RPMI8226 (cell line): ENCODE measurements around the gene CARMIL1.

Source experiments
- DNase-seq: peaks from one replicate; pipeline ENCODE4 v3.0.0-alpha.2; 2015

The CARMIL1 gene

DNA sequence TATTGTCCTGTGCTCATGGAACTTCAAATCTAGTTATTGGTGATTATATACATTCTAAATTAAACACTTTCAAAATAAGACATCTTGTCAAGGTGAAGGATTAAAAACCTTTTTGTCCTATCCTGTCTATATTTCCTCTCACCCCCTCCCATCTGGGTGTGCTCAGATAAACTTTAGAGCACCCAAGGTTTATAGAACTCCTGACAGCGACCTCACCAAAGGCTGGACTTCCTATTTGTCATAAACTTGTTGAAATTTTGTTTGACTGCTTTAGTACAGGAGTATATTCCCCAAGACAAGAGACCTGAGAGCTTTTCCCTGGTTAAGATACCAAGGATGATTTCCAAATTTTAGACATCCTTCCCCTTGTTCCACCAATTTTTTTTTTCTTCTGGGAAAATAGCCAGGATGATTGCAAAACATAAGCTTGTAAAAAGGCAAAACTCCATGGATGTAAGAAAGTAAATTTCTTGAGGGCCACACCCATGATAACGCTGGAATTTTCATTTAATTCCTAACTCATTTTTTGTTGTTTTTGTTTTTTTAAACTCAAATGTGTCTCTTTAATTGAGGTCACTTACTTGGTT is 33.0 kb downstream of the CARMIL1 start:
- no peak for DNase-seq

DNA sequence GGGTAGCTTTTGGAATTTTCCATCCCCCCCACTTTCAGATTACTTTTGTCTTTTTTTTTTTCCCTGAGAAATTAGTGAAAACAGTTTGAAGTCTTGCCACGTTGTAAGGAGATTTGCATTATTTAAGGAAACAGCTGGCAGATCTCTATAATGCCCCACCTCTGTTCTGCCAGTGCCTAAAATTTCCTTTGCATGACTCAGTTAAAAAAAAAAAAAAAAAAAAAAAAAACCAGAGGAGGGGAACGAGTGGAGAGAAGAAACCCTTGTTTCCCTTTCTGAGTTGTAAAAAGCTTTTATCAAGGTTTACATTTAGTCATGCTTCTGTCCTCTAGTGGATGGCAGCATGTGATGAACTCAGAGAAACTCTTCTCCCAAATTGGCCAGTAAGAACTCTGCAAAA is 33.5 kb downstream of the CARMIL1 start:
- DNase-seq = peak; percentile 15

DNA sequence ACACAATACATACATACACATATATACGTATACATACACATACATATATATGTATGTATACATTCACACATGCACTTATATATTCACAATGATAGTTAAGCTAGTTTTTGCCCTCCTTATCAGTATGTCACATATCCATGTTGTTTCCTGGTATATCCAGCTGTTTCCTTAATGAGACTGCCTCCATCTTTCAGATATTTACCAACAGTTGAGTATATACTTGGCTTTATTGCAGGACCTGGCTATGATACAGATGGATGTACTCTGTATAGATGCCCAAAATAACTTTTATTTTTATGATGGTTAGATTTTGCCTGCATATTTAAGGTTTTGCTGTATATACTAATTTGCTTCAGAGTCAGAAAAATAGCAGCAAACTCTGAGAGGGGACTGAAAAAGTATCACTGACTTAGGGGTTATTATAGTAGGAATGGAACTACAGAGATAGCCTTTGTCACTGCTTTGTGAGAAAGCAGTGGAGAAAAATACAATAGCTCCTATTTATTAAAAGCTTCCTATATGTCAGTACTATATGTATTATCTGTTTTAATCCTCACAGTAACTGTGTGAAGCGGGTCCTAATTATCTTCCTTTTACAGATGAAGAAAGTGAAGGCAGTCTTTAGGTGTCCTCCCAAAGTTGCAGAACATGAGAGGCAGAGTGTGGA is 35.5 kb downstream of the CARMIL1 start:
- DNase-seq = no peak

DNA sequence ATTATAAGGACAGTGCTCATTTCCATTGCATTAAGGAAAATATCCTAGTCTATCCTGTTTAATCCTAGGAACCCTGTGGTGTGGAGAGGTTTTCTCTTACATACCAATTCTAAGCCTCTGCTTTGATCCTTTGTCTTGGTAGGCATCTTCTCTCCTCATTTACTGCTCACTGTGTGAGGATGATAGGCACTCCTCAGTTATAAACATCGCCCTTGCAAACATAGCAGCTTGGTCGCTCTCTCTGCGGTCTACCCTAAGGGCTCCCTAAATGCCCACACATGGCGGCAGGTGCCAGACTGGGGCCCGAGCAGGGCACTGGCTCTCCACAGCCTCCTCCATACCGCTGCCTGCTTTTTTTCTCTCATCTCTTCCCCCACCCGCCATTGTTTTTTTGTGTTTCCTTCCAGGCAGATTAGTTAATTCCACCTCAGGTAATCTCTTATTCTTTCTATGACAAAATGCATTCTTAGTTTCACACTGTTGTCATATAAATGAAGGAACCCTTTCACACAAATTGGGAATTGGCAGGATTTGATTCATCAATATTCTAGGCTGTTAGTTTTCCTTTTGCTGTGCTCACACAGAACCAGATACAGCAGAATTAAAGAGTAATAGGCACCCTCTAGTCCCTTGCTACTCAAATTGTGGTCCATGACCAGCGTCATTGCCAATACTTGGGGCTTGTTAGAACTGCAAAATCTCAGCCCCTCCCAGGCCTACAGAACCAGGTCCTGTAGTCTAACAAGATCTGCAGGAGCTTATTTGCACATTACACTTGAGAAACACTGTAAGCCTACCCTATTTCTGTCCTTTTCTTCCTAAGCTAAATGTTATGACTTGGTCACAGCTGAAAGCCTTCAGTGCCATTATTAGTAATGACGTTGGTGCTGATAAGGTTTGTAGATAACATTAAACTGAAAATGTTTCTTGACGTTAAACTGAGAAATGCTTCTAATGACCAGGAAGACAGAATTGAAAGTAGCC is 36.3 kb downstream of the CARMIL1 start:
- no peak for DNase-seq

DNA sequence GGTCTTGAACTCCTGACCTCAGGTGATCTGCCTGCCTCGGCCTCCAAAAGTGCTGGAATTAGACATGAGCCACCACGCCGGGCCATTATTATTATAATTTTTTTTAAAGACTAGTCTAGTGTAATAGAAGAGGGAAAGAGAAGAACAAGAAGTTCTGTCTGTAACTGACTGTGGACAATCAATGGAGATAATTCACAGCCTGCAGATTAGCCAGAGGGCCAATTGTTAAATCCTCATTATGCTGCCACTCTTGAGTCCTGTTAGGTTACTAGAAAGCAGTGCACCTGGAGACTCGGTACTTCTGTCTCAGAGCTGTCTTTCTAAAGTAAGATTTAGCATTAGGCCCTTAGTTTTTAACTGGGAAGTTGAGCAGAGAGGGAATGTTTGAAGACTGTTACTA is 37.5 kb downstream of the CARMIL1 start:
- DNase-seq = no peak

DNA sequence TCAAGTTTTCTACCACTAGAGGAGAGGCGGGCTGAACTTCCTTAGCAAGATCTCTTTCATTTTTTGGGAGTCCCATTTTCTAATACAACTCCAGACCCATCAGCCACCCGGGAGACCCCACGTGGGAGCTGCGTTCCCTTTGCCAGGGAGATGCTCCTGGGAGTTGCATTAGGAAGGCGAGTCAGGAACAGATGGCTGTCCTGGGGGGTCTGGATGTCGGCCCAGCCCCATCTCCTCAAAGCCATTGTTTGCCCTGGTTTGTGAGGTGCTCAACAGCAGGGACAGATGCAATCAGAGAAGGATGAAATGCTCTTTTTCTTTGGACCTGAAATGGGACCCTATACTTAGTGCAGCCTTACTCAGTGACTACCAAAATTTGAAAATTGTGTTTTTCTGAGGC is 39.4 kb downstream of the CARMIL1 start:
- DNase-seq = no peak

DNA sequence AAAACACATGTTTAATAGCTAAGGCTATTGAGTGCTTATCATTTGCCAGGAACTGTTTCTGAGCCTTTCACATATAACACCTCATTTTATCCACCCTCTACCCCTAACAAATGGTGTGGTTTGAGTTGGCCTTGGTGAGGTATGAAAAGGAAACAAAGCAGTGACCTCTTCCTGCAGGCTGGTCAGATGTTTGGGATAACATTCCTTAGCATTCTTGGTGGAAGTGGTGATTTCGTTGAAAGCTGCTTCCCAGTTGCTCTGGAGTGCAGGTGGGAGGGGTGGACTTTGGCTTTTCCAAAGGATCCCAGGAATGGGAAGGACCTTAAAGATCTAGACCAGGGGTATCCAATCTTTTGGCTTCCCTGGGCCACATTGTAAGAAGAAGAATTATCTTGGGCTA is 41.3 kb downstream of the CARMIL1 start:
- no peak for DNase-seq

DNA sequence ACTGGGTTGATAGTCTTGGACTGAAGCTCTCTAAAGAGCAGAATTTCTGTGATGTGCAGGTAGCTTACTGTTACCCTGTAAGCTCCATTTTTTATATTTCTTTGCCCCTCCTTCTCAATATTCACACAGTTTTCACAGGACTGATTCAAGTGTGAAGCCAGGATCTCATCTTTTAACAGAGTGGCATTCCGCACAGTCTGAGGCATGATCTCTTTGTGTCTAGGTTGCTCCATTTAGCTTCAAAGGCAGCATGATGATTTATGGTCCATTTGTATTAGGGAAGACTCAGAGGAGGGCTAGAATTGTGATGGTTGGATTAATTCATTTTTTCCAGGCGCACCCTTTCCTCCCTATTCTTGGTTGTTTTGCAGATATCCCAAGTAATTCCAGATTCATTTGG is 43.5 kb downstream of the CARMIL1 start:
- DNase-seq = no peak

DNA sequence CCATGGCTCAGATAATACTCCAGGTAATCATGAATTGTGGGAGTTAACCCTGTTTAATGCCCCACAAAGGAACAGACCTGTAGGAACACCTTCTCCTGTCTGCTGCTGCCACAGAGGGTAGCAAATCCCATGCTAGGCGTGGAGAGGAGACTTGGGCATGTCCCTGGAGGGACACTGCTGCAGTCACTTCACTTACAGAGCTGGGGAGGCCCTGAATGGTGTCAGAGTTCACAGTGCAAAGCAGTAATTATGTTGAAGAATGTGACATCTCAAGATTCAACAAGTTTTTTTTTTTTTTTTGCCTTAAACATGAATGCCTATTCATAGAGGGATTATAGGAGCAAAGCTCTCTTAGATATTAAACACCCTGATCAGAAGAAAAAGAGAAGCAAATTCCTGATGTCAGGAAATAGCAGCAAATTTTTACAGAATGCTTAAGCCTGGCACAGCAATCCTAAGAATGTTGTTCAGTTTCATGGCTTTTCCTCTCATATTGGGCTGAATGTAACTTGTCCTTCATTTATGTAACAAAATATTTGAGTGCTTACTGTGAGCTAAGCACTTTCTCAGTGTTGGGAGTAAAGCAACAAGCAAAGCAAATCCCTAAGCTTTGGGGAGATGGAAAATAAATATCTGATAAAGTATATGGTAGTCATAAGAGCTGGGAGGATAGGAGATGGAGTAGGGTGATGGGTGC is 45.0 kb downstream of the CARMIL1 start:
- DNase-seq = no peak

DNA sequence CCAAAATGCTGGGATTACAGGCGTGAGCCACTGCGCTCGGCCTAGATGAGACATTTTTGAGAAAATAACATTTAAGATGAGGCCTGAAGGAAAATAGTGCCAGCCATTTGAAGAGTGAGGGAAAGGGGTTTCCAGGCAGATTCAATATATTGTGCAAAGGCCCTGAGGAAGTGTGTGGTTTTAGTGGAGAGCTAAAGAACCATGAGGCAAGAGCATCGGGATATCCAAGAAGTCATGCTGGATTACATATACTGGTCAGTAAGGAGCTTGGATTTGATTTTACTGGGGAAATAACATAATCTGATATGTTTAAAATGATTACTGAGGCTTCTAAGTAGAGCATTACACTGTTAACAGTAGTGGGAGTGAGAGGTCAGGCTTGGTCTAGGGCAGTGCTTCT is 47.0 kb downstream of the CARMIL1 start:
- DNase-seq = no peak

DNA sequence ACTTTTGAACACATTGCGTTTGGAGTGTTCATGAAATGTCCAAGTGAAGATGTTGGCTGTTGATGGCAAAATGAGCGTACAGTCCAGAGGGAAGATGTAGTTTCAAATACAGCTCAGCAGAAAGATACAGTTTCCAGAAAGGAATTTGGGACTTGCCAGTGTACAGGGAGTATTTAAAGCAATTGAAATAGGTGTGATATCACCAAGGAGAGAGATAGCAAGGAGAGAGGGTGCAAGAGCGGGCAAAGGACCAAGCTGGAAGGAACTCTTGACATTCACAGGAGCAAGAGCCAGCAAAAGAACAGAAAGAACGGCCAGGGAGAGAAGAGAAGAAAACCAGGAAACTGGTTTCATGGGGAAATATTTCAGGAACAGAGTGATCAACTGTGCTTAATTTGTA is 47.8 kb downstream of the CARMIL1 start:
- DNase-seq = no peak

DNA sequence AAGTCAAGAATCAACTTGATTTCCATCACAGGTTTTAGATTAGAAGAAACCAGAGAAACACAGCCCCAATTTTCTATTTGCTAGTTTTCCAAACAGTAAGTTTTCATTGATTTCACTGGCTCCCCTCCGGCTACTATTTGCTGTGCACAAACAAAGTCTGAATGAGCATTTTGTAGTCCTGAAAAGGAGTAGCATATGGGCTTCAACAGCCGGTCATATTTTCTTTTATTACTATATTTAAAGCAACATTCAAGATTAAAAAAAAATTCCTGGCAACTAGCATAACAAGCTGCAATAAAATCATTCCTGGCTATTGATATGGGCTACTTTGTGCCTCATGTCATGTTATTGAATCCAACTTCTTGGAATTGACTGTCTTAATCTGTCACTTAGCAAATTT is 48.3 kb downstream of the CARMIL1 start:
- DNase-seq = no peak

DNA sequence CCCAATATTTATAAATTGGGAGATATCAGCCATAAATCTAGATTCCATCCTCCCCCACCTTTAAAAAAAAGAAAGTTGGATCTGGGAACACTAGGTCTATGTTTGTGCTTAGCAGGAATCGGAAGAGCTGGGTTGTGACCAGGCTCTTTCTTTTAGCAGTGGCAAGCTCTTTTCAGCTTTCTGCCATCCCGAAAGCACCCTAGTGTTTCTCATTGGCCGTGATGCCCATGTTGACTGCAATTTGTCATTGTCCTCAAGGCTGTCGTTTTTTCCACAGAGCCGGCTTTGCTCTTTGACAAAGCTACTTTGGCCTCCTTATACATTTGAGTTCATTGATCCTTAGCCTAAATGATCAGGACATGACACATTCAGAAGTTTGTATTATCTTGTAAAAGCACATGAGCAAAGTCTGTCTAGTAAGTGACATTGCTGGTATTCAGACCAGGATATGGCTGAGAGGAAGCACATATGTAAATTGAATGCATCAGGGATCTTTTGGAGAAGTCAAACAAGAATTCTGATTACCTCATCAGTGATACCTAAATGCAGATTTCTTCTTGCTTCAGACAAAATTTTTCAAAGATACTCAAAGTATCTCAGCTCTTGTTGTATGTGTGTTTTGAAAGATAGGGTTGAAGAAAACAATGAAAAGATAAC is 50.1 kb downstream of the CARMIL1 start:
- DNase-seq = no peak

DNA sequence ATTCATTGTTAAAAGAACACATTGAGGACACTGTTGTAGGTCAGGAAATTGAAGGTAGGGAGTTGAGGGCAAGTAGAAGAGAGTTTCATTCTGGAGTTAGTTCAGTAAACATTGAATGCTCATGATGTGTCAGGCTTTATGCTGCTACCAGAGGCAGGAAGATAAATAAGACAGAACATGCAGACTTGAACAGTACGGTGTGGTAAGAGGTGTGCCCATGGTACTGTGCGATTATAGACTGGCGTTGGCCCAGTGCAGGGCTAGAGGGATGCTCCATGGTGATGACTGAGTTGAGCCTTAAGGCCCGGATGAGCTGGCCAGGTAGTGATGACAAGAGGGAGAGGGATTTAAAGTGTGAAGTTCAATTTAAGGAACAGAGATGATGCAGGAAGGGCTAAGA is 50.8 kb downstream of the CARMIL1 start:
- no peak for DNase-seq

DNA sequence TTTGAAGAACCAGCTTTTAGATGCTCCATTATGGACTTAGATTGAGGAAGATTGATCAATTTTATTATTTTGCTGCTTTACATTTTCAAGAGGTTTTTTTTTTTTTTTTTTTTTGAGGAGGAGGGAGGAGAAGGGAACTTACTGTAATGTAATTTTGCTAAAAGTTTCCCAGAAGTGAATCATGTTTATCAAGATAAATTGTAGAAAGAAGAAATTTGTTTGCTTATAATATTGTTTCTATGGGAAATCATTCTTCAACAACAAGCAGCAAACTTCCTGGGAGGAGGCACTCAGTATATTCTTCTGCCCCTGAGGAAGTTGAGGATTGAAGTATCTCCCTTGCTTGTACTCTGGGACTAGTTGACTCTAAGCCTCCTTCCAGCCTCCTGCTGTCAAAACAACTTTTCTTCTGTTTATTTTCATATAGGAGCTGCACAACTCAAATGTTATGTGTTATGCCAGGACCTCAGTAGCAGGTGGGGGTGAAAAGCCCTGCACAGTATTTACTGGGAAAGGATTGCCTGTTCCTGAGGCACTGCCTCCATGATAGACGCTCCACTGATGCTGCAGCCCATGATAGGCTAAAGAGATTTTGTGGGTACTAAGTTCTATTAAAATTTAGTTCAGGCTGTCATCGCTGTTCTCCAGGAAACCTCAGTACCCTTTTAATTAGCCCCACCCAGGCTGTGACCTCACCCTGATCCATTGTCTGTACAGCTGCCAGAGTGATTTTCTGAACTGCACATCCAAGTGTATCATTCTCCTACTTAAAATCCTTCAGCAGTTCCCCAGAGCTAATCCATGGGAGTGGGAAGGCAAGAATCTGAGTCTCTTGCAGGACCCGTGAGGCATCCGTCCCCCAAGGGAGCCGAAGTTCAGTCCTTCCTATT is 51.9 kb downstream of the CARMIL1 start:
- no peak for DNase-seq

DNA sequence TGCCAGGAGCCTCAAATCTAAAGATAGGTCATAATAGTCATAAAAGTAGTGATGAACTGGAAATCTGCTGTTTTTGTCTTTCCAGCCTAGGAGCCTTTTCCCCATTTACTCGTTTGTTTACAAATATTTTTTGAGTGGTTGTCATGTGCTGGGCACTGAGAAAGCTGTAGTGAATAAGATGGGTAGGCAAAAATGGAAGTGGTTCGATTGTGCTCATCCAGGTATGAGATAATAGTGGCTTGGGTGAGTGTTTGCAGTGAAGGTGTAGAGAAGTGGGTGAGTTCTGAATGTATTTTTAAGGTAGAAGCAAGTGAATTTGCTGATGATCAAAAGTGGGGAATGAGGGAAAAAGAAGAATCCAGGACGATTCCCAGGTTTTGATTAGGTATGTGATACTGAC is 53.0 kb downstream of the CARMIL1 start:
- no peak for DNase-seq

DNA sequence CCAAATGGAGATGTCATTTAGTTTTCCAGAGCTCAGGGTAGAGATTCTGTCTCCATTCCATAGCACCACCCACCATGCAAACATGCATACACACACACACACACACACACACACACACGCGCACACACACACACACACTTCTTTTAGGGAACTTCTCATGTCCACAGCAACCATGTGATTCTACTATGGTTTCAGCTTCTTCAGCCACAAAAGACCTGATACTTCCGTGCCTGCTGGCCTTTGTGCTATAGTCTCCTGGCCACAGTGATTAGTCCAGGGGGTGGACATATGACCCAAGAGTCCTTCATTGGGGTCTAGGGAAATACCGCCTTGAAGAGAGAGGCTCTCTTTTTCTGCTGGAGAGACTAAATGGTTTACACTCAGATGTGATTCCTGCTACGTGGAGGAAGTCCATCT is 53.5 kb downstream of the CARMIL1 start:
- DNase-seq = peak; percentile 17

DNA sequence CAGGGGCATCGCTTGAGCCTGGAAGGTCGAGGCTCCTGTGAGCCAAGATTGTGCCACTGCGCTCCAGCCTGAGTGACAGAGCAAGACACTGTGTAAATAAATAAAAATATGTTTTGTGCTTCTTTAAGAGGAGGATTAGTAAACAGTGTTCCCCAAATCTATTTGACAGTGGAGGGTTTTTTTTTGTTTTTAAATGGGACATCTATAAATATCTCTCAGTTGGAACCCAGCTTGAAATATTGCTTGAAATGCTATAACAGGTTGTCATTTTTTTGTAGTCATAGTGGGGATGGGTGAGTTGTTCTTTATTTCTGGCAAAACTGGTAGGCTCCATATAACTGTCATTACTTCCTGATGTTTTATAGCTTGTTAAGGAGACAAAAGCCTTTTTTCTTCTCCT is 54.3 kb downstream of the CARMIL1 start:
- no peak for DNase-seq

DNA sequence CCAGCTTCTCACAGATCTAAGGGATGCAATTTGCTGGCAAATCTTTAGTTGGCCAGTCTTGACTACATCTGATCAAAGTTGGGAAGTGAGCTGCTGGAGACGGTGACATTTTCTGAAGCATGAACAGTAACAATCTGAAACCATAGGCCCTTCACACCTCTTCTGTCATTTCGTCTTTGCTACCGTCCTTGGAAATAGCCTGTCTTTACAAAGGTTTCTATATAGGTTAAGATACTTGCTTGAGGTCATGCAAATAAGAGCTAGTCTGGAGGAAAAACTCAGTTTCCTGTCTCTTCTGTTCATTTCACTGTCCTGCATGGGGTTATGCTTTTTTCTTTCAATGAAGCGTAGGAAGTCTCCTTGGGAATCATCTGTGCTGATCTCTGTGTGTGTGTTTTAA is 55.6 kb downstream of the CARMIL1 start:
- no peak for DNase-seq

DNA sequence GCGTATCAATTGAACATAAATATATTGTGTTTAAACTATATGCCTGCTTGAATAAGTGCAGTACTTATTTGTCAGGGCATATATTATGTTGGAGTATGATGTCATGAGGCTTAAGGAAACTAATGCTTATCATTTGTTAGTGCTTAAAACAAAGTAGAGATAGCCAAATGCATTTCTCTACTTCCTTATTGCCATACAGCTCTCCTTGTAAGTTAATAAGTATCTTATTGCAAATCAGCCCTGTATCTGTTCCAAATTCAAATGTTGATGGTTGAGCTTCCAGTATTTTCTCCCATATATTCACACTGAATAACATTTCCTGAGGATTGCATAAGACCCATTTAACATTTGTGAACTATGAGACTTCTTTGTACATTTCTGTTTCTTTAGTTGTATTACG is 57.8 kb downstream of the CARMIL1 start:
- no peak for DNase-seq

DNA sequence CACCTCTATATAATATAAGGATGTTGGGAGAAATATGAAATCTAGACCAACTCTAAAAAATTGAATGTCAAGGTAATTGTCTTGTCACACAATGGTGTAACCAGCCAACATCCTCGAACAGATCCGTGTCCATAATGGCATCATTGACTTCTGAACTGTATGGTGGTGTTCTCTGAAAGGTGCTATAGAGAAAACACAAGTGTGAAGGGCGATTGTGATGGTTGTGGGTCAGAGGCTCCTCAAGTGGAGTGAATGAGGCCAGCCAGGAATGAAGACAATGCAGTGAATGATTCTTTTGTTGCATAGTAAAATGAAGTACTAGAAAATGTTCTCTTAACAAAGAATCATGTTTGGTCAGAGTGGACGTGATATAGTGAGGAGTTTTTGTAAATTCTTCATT is 58.3 kb downstream of the CARMIL1 start:
- DNase-seq = no peak
